Measurements from ENCODE around the gene NHSL2. TPM values are rescaled to one million over a fixed set of nuclear protein-coding genes. Genes with fewer than 3 reads are reported as not detected.
"Not testable (repeated sequence)": the region's sequence is repeated elsewhere in the genome, so short reads cannot be mapped to it uniquely, and the experiment has no call there.

The NHSL2 gene
- polyA plus RNA-seq (ENCODE audit: insufficient read depth in 1 of 5, insufficient read length in 5 of 5, low replicate concordance in 1 of 5), result 1 to 10 TPM; 6.2 to 8.9 (median 8.5) TPM
- long read RNA-seq, donor 1, partial matches to known transcripts, result 0 of 8 reads
- long read RNA-seq, donor 1, other reads (novel, unspliced or antisense), result 8 of 8 reads
- long read RNA-seq, donor 2, result 0 reads
- long read RNA-seq, donor 3, result 0 reads
- long read RNA-seq, donor 4, partial matches to known transcripts, result 6 of 6 reads
- long read RNA-seq, donor 4, other reads (novel, unspliced or antisense), result 0 of 6 reads
- long read RNA-seq, donor 5, result 0 reads
- long read RNA-seq, donor 6, result 0 reads
- long read RNA-seq, donor 7, partial matches to known transcripts, result 0 of 17 reads
- long read RNA-seq, donor 7, other reads (novel, unspliced or antisense), result 17 of 17 reads
- long read RNA-seq, donor 8, result 0 reads

- no peak for DNase-seq
Measured at GRCh38 chrX:71910643-71910985, at the start of gene NHSL2. TSS of gene NHSL2 (plus strand) at chrX:71910845.

GRCh38 chrX:71867680-71868079 is 43.0 kb upstream of the NHSL2 start:
- no peak for DNase-seq

- not testable (repeated sequence) for DNase-seq
Measured at GRCh38 chrX:71869566-71869965, 41.1 kb upstream of the NHSL2 start.

GRCh38 chrX:71870208-71871098 is 40.2 kb upstream of the NHSL2 start:
- DNase-seq, result no peak

- DNase-seq, result no peak
Measured at GRCh38 chrX:71871367-71871766, 39.3 kb upstream of the NHSL2 start.

GRCh38 chrX:71872542-71873458 is 37.8 kb upstream of the NHSL2 start:
- DNase-seq, result no peak

- no peak for DNase-seq
Measured at GRCh38 chrX:71873459-71873833, 37.2 kb upstream of the NHSL2 start.

- not testable (repeated sequence) for DNase-seq
Measured at GRCh38 chrX:71876841-71877240, 33.8 kb upstream of the NHSL2 start.

GRCh38 chrX:71885099-71885498 is 25.5 kb upstream of the NHSL2 start:
- no peak for DNase-seq

GRCh38 chrX:71895607-71896006 is 15.0 kb upstream of the NHSL2 start:
- no peak for DNase-seq

- no peak for DNase-seq
Measured at GRCh38 chrX:71906144-71906543, 4.5 kb upstream of the NHSL2 start.

- no peak for DNase-seq
Measured at GRCh38 chrX:71908387-71908786, 2.3 kb upstream of the NHSL2 start.

- DNase-seq, result no peak
Measured at GRCh38 chrX:71909956-71910355, 689 bp upstream of the NHSL2 start.

- no peak for DNase-seq
Measured at GRCh38 chrX:71910986-71911730, 513 bp downstream of the NHSL2 start.

GRCh38 chrX:71911731-71912050 is 1.0 kb downstream of the NHSL2 start:
- DNase-seq, result no peak

GRCh38 chrX:71912156-71912555 is 1.5 kb downstream of the NHSL2 start:
- DNase-seq, result no peak

GRCh38 chrX:71913156-71913950 is 2.7 kb downstream of the NHSL2 start:
- no peak for DNase-seq

GRCh38 chrX:71917621-71918343 is 7.1 kb downstream of the NHSL2 start:
- no peak for DNase-seq

GRCh38 chrX:71919431-71919830 is 8.8 kb downstream of the NHSL2 start:
- DNase-seq, result no peak

- no peak for DNase-seq
Measured at GRCh38 chrX:71919886-71920285, 9.2 kb downstream of the NHSL2 start.
